GM19463 (cell line): ENCODE measurements around the gene SCG2.

Source experiments
- ATAC-seq: cut with Tn5 transposase; IDR thresholded peaks from one replicate; pipeline ENCODE4 v1.9.1; 2021; ENCODE audit warnings: mild to moderate bottlenecking, moderate library complexity; ENCODE audit not compliant: unreplicated experiment

Gene SCG2, protein sequence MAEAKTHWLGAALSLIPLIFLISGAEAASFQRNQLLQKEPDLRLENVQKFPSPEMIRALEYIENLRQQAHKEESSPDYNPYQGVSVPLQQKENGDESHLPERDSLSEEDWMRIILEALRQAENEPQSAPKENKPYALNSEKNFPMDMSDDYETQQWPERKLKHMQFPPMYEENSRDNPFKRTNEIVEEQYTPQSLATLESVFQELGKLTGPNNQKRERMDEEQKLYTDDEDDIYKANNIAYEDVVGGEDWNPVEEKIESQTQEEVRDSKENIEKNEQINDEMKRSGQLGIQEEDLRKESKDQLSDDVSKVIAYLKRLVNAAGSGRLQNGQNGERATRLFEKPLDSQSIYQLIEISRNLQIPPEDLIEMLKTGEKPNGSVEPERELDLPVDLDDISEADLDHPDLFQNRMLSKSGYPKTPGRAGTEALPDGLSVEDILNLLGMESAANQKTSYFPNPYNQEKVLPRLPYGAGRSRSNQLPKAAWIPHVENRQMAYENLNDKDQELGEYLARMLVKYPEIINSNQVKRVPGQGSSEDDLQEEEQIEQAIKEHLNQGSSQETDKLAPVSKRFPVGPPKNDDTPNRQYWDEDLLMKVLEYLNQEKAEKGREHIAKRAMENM

DNA sequence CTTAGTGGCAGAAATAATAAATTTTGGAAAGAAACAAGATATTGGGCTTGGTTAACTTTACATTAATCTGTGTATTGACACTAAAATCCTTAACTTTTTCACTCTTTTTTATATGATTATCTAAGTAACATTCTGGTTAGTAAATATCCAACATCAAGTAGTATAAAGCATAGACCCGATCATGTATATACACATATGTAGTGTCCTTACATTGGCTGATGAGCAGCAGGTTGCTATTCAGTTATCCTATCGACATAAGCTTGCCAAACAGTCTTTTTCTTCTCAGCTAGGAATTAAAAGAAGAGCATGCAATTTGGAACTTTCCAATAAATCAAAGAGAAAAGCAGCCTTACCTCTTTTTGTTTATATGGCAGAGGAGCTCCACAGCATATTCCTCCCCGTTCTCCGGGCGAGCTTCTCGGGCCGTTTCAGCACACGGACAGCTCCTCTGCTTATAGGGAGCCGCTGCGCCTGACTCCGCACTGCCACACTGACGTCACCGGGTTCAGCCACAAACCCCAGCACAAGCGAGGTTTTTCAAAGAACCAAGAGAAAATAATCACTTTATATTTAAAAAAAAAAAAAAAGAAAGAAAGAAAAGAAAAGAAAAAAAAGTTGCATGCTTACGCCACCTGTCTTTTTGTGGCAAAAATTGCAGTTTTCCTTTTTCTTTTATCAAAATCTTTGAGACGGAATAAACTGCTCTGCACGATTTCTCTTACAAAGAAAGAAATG, at the start of gene SCG2:
Gene SCG2 (minus strand): TSS at position 430 of the 735 bp plus-strand sequence. CDS start 3,079 bp downstream, outside the sequence.
- ATAC-seq = peak; percentile 81

DNA sequence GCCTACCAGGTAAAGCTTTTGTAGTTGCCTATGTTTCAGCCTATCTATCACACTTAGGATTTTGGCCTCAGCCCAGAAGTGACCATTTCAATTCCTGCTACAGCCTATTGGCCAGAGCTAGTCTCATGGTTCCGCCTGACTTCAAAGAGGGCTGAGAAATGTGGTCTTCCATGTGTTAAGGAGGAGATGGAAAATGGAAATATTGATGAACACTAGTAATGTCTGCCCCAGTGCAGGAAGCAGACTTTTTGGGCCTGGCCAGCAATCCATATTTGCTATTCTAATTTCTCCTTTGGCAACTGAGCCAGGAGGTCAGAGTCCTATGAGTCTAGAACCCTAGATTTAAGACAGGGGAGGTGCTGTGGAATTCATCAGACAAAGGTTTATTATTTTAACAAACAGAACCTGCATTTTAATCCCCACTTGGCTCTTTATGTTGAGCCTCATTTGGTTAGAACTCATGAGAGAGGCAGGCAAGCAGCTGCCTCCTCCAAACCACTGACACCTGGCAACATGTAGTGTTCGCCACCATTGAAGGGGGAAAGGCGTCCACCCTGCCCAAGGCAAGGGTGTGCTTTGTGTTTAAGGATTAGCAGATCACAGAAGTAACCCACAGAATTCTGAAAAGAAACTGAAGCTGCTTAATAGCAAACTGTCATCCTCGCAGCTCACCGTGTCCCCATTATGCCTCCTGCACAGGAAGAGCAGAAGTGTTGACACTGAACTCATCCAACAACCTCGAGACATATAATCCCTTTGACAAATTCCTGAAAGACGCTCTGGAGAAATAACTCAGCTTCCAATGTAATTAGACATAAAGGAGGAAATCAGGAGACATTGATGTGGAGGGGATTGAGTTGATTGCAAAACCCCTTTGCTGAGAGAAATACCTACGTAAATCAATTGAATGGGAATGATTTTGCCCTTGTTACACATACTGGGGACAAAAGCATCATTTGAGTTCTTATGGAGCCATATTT, 47.7 kb upstream of the SCG2 start:
- ATAC-seq = no peak

DNA sequence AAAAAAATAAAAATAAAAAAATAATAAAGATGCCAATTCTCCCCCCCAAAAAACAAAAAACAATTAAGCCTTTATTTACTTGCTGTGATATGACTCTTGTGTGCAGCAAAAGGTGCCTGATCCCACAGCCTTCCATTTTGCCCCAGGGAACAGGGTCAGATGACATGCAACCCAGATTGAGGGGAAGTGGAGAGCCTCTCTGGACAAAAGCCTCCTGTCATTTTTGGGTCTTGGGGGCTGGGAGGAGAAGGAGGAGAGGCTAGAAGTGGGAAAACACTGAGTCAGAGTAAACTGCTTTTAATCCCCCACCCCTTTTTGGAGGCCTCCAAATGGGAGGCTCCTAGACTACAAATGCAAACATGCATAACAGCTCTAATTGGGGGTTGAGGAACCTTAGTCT, 46.6 kb upstream of the SCG2 start:
- no peak for ATAC-seq

DNA sequence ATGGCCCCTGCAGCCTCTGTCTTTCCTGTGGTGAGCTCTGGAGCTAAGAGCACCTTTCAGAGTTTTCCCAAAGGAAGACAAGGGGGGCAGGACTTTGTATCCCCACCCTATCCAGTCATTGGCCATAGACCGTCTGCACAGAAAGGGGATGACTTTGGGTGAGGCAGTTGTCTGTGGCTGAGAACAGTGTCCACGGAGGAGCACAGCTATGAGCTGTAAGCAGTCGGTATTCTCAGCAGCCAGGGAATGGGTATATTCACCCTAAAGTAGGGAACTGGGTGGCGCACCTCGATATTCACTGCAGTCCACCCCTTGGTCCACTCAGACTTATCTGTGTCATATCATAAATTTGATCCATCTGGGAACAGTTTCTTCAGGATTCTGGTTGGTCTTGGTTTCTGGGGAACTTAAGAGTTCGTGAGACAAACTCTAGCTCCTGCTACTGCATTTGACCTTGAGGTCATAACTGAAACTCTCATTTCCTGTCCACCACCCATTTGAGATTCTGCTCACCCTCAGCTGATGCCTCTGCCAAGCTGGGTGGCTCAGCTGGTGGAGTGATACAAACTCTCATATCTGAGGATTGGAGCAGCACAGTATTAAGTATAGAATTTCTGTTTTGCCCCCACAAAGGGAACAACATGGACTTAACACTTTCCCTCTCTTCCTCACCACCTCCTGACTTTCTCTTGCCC, 45.2 kb upstream of the SCG2 start:
- ATAC-seq = peak; percentile 93

DNA sequence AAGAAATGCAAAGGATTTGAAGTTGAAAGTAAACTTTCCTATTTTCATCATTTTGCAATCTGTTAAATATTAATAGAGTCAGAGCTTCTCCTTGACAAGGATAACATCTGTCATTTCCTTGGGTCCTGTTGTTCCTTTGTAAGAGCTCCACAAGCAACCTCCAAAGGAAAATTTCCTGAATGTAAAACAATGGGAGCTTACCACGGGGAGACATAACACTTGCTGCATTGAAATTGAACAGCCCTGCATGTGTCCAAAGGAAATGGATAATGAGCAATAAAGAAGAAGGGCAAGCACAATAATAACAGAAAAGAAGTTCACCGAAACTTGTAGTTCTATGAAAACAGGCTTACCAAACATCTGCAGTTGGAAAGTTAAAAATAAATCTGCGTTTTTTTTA, 42.0 kb upstream of the SCG2 start:
- no peak for ATAC-seq

DNA sequence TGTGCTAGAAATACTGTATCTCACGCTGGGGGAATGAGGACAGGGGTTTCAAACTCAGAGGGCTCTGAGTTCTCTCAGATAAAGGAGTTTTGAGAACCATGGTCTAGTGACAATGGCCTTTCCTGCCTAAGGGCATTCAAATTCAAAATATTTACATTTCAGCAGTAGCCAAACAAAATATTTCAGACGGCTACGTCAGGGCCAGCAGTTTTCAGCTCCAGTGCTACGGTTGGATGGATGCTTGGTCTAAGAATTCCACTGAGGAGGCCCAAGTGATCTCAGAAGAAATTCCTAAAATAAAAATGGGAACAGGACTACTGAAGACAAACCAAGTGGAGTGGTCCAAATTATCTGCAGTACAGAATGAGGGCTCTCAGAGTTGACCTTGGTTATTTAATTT, 41.1 kb upstream of the SCG2 start:
- ATAC-seq = no peak

DNA sequence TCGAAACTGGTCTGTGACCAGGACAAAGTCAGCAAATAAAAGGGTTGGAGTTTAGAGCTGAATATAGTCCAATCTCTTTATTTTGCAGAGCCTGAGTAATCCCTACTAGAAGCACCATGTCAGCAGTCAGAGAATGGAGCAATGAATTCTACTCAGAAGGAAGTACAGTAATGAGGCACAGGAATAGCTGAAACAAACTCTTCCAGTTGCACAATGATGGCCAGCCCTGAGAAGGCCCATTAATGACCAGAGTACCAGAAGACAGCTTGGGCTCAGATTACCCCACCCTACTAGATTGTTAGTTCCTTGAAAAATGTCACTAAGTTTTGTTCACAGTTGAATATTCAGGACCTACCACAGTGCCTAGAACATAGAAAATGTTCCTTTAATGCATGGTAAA, 40.3 kb upstream of the SCG2 start:
- ATAC-seq = no peak

DNA sequence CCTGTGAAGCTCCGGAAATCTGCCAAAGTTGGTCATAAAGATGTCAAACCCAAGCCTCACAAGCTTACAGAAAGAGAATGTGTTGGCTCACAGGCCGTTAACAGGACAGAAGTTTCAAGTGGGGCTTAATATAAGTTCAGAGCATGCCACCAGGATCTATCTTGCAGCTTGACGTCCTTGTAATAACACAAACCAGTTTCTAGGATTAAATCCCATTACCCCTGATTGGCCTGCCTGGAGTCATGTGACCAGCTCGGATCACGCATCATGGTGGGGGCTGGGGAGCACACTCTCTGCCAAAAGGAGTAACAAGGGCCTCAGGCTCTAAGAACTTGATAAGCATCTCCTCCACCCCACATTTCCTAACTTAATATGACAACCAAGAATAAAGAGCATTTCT, 38.9 kb upstream of the SCG2 start:
- ATAC-seq = no peak

DNA sequence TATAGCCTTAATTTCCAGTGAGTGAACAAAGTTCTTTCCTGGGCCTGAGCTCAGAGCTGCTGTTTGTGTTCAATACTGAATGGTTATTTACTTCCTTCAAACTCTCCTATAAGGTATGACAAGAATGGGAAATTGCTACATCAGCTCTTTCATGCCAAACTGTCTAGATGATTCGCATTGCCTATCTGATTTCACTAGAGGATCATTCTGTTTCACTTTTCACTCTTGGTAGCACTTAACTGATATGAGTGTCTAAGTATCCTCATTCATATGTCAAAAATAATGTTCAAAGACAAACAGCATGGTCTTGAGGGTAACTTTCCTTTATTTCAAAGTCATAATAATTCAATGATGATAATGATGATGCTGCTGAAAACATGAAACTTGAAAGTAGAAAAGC, 32.9 kb upstream of the SCG2 start:
- ATAC-seq = no peak

DNA sequence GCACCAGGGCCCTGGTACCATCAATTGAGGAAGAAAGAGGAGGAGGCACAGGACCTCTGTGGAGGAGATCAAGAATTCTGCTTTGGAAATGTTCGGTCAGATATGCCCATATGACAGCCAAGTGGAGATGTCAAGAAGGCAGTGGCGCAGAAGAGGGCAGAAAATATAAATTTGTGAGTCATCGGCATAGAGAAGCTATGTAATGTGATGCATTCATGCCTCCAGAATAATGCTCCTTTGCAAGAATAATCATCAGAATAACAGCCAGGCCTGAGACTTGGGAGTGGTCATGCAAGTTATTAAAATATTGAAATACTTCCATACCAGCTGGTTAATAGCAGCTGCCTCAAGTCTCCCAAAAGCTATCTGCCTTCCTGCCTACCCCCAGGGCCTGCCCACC, 32.1 kb upstream of the SCG2 start:
- ATAC-seq = no peak

DNA sequence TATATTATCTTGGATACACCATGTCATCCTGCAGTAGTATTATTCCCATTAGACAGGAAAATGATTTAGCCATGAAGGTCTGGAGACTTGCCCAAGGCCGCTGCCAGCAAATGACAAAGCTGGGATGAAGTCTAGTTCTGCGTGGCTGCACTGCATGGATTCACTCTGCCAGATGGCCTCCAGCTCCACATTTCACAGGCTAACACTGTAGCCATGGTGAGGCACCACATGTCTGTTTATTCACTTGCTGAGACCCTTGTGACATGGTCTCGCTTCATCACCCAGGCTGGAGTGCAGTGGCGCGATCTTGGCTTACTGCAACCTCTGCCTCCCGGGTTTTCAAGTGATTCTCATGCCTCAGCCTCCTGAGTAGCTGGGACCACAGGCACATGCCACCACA, 31.5 kb upstream of the SCG2 start:
- no peak for ATAC-seq

DNA sequence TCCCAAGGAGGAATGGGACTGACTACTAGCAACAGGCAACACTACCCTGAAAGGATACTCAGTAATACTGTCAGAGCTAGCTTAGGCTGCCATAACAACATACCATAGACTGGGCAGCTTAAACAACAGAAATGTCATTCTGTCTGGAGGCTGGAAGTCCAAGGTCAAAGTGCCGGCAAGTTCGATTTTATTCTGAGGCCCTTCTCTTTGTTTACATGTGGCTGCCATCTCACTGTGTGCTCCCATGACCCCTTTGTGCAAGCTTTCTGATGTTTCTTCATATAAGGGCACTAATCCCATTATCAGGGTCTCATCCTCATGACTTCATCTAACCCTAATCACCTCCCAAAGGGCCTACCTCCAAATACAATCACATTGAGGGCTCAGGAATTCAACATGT, 30.7 kb upstream of the SCG2 start:
- no peak for ATAC-seq

DNA sequence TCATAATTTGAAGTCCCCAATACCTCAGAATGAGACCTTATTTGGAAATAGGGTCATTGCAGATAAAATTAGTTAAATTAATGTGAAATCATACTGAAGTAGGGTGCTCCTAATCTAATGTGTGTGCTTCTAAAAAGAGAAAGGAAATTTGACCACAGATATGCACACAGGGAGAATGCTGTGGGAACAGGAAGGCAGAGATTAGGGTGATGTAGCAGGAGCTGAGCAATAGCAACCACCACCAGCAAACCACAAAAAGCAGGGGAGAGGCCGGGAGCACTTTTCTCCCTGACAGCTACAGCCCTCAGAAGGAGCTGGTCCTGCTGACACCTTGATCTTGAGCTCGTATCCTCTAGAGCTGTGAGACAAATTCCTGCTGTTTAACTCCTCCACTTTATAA, 24.6 kb upstream of the SCG2 start:
- ATAC-seq = no peak

DNA sequence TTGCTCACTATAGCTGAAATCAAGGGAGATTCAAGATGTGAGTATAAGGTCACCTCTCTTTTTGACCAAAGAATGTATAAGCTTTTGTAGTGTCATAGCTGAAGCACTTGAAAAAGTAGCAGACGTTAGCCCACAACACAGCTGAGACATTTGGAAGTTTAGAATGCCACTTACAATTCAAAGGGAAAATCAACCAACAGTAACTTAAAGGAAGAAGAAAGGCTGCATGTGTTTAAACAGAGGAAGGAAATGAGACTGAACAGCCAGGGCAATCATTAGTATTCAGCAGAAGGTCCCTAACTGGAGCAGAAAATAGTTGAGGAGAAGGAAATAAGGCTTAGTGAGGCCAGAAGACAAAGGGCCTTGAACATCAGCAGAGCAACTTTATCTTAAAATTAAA, 23.5 kb upstream of the SCG2 start:
- no peak for ATAC-seq

DNA sequence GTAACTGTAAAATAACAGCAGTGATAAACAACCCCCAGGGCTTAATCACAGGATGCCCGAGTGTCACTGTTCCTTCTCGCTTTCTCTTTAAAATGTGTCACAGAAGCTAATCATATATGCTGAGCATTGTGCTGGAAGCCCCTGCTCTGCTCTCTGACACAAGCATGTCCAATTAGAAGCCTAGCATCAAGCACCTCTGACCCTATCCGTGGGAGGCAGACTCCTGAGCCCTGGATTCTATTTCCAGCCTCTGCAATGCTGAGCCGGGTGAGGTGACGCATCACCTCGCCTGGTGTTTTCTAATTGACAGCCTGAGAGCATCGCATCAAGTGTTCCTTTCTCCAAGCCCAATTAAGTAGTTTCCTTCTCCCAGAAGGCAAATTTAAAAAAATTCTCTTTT, 19.7 kb upstream of the SCG2 start:
- no peak for ATAC-seq

DNA sequence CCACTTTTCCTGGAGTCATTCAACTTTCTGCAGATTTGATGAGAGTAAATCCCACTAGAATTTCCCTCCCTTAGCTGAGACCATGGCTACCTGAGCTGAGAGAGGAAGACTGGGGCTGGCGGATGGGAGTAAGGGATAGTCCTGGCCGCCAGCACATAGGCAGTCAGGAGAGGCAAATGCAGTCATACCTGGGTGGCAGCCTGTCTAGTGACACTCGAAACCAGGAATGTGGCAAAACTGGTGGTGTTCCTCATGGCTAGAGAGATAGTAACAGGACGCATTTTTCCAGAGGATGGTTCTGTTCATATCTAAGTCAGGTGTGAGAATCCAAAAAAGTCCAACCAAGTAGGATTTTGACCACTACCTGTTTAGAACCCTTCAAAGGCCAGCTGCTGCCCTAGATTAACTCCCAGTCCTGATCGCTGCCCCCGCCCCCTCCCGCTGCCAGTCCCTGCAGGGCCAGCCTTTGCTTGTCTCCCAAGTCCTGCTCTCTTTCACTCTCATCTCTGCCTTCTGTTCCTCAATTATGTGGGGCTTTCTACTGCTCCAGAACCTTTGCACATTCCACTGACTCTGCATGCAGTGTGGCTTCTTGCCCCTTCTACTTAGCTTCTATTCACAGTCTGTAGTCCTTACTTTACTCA, 17.4 kb upstream of the SCG2 start:
- no peak for ATAC-seq

DNA sequence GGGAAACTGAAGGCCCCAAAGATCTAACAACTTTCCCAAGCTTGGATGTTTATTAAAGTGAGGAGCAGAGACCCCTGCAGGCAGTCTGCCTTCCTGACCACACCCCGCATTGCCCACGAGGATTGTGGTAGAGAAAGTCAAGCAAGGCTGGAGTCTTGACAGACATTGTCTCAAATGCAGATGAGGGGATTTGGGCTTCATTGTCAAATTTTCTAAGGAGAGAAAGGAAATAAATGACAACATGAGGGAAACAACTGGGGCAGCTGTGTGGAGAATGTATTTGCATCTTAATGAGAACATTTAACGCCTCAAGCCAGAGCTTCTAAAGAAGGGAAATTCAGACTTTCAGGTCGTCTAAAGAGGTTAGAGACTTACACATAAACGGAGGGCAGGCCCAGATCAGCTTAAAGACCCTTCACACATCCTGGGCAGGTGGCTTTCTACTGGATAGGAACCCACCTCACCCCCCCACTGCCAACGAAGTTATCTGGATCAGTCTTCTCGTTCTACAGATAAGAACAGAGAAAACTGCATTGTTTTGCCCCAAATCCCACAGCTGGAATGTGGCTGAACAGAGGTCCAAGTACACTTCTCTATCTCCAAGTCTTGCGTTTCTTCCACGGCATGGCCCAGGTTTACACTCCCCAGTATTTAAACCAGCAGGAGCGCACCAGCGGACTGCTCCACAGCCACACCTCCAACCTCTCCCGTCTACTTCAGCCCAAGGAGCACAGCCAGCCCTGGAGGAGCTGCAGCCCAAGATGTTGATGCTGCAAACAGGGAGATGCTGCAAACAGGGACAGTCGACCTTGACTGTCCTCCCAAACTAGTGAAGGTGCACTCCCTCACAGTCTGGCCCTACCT, 16.2 kb upstream of the SCG2 start:
- no peak for ATAC-seq

DNA sequence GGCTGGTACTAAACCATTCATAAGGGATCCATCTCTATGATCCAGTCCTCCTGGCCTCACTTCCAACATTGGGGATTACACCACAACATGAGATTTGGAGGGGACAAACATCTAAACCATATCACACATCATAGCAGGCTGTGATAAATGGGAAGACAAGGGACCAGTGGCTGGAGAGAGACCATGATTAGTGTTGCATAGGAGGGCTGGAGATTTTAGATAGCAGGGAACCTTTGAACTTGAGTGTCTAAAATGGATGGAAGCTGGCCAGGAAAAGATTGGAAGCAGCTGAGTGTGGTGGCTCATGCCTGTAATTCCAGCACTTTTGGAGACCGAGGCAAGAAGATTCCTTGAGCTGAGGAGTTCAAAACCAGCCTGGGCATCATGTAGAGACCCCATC, 12.4 kb upstream of the SCG2 start:
- ATAC-seq = no peak
